Fibroblast of the aortic adventitia (primary cell): ENCODE data around the gene PCAT6. TPM values are rescaled to one million over a fixed set of nuclear protein-coding genes. Genes with fewer than 3 reads are reported as not detected.

Source experiments
- DNase-seq: peaks from one replicate; pipeline ENCODE4 v3.0.0-alpha.2; 2010; ENCODE audit warnings: low read depth
- H3K4me3 ChIP-seq: 2 replicates; pipeline ENCODE4 v1.5.1; 2011; ENCODE audit warnings: low read depth, mild to moderate bottlenecking, control low read depth, low read length, moderate library complexity
- total RNA-seq: library from RNA; depleted of rRNA; stranded (reverse); fragments of >200 nt; gene quantifications from 2 replicates; pipeline ENCODE4 v1.2.3, GENCODE V29; 2012; ENCODE audit warnings: low replicate concordance
- TF ChIP-seq, protein P1 (sequence below): IDR thresholded peaks from 2 replicates; pipeline ENCODE4 v1.5.1; 2011; ENCODE audit warnings: mild to moderate bottlenecking, low read length, control low read depth, inconsistent platforms; ENCODE audit not compliant: insufficient read depth

PCAT6 gene
- not detected in 2 replicates for total RNA-seq

DNA sequence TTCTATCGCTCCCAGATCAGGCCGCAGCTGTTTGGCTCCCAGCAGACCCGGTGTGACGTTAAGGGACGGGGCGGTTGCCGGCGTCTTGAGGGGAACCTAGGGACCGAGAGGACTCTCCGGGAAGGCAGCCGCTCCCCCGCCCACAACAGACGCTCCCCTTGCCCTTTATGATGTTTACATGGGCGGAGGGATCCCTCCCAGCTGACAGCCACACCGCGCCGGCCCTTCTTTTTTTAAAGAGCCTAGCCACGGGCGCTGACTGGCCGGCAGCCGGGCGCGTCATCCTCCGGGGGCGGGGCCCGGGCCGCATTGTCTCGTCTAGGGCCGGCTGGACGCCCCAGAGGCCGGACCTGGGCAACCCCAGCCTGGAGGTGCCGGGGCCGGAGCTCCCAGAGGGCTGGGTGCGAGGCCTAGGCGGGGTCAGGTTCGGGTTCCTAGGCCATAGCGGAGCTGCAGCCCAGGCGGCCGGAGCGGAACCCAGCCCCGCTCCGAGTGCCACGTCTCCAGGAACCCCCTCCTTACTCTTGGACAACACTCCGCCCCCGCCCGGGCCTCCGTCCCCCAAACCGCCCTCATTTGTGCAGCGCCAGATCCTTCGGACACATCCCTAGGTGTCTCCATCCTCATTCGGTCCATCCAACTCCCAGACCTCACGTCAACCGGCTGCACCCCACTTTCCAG is at the start of gene PCAT6:
PCAT6 (plus strand) TSS at position 340 of the 681 bp plus-strand sequence.
- DNase-seq: peak; percentile 95
- H3K4me3 ChIP-seq: peak within 1 kb of the TSS; percentile 86
- TF ChIP-seq, protein P1, sequence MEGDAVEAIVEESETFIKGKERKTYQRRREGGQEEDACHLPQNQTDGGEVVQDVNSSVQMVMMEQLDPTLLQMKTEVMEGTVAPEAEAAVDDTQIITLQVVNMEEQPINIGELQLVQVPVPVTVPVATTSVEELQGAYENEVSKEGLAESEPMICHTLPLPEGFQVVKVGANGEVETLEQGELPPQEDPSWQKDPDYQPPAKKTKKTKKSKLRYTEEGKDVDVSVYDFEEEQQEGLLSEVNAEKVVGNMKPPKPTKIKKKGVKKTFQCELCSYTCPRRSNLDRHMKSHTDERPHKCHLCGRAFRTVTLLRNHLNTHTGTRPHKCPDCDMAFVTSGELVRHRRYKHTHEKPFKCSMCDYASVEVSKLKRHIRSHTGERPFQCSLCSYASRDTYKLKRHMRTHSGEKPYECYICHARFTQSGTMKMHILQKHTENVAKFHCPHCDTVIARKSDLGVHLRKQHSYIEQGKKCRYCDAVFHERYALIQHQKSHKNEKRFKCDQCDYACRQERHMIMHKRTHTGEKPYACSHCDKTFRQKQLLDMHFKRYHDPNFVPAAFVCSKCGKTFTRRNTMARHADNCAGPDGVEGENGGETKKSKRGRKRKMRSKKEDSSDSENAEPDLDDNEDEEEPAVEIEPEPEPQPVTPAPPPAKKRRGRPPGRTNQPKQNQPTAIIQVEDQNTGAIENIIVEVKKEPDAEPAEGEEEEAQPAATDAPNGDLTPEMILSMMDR: no peak

DNA sequence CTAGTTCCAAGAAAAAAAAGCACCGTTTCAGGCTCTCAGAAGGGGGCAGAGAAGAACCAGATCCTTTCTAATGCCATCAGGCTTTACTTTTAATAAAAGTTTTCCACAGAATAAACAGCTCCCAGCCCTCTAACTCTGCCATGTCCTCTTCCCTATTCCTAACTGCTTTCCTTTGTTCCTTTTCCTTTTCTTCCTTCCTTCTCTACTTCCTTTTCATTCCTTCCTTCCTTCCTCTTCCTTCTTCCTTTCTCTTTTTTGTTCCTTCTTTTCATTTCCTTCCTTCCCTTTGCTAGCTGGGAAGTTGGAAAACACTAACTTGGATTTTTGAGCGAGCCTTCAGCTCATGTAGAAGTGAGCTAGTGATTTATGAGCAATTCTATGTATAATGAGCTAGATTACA is 48.7 kb upstream of the PCAT6 start:
- DNase-seq: no peak
- H3K4me3 ChIP-seq: no peak overlapping the region
- TF ChIP-seq, protein P1: no peak

DNA sequence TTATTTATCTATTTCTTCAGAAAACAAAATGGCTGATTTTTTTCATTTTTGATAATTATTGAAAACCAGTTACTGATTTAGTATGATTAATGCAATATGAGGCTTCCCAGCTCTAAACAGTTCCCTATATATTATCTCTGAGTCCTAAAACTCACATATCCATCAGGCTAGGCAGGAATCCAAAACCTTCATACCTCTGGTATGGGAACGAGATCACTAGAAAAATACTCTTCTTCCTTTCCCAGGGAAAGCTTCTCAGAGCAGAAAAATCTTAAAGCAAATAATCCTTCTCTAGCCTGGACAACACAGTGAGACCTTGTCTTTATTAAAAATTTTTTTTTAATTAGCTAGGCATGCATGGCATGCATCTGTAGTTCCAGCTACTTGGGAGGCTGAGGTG is 45.0 kb upstream of the PCAT6 start:
- no peak overlapping the region for H3K4me3 ChIP-seq
- TF ChIP-seq, protein P1: no peak
- DNase-seq: peak; percentile 22

DNA sequence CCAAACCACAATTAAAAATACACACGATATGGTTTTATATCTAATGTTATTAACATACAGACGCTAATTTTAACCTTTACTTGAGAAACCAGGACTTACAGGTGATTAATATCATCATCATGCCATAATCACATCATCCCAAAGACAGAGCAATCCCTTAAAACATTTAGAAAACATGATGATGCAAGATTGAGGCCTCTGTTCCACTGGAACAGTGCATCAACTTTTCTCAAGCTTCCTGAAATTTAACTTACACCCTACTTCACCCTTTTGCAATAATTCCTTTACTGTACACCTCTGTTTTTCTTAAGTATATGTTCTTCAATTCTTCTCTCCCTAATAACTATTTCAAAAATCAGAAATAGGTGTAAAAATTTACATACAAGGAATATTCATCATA is 40.6 kb upstream of the PCAT6 start:
- no peak overlapping the region for H3K4me3 ChIP-seq
- TF ChIP-seq, protein P1: no peak
- no peak for DNase-seq

DNA sequence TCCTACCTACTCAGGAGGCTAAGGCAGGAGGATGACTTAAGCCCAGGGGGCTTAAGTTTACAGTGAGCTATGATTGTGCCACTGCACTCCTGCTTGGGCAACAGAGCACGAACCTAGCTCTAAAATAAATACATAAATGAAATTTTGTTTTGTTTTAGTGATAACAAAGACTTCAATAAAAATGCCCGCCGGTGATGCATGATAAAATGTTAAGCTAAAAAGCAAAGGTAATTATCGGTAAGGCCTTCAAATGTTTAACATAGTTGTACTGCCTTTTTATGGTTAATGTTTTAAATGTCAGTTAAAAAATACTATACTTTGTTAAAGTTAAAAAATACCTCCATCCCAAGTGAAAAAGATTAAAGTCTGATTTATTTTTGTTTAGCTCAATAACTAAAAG is 29.6 kb upstream of the PCAT6 start:
- no peak overlapping the region for H3K4me3 ChIP-seq
- no peak for DNase-seq
- TF ChIP-seq, protein P1: no peak

DNA sequence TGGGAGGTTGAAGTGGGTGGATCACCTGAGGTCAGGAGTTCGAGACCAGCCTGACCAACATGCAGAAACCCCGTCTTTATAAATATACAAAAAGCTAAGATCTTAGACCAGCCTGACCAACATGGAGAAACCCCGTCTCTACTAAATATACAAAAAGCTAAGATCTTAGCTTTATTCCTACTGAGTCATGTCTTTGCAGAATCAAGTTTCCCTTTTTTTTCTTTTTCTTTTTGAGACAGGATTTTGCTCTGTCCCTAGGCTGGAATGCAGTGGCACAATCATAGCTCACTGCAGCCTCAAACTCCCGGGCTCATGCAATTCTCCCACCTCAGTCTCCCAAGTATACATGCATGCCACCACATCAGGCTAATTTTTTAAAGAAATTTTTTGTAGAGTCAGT is 23.9 kb upstream of the PCAT6 start:
- no peak overlapping the region for H3K4me3 ChIP-seq
- TF ChIP-seq, protein P1: no peak
- DNase-seq: no peak

DNA sequence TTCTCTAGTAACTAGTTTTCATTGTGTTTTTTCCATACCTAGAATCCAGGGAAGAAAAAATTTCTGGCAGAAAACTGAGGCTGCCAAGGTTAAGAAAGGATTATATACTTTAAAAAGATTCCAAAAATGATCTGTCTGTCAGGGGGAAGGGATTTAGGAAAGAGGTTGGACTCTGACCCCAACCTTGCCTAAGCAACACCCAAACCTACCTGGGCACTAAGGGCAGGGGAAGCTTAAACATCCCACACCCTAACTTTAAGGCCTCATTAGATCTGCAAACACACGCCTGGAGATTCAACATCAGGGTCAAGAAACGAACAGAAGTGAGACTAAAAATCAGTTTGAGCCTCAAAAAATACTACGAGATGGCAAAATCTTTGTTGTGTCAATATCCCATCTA is 22.0 kb upstream of the PCAT6 start:
- DNase-seq: no peak
- TF ChIP-seq, protein P1: no peak

More for the DNA sequence above, 22.0 kb upstream of the PCAT6 start:
- no peak overlapping the region for H3K4me3 ChIP-seq
